ENCODE measurements around the gene KRT4.

The KRT4 gene

GRCh38 chr12:52791271-52792184 is 22.4 kb downstream of the KRT4 start:
- DNase-seq, result no peak

DNA sequence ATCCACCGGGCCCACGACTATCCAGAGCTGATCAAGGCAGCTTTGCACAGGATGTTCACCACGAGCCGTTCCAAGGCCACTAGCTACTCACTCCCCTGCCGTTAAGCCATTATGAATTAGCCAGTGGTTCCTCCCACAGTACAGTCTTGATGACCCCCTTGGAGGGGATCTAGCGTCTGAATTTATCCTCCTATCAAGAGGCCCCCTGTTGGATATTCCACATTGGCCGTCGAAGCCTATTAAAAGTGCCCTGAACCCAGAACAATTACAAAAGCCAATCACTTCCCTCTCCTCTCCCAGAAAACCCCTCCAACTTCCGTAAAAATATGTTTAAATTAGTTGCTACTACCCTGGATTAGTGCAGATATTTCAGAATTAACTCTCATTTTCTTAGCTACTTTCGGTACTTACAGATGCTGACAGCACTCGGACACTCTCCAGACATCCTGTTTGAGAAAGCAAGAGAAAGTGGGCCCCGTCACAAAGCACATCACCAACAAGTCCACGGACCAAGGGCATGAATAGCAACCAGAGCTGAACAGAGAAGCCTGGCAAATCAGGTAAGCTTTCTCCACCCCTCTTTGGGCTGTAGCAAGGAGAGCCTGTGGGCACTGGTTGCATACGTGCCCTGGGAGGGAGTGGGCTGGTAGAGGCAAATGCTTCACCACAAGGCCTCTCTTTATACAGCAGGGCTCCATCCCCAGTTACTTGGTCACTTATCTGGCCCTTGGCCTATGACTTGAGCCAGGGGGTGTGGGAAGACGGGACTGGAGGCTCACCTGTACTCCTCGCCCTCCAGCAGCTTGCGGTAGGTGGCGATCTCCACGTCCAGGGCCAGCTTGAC is 23.3 kb downstream of the KRT4 start:
- DNase-seq, result no peak

- no peak for DNase-seq
These were observed 24.1 kb downstream of the KRT4 start for GRCh38 chr12:52789637-52790426.

DNA sequence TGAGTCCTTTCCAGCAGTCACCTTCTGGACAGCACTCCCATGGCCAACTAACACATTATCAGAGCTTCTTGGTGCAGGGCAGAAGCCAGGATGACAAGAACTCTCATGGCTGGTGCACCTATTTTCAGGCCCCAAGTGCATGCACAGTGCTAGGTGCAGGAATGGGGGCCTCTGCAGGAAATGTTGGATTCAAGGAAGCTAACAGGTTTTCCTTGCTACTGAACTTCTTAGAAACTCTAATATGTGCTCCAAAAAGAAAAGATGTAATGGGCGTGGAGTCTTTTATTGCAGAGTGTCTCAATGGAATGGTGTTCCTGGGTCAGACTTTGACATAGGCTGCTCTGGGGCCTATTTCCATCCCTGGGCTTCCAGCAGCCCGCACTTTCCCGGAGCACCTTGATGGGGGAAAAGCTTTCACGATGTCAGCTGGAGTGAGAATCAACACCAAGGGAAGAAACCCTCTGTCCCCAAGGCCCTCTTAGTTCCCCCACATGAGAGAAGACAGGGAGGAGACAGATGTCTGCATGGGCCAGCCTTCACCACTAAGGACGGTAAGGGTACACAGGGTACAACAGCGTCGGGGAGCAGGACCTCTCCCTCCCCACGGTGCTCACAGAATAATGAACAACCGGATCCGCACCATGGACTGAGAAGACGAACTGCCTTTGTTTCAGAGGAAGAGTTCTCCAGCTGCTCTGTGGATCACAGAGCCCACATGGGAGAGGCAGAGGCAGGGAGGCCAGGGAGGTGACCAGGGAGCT is 24.9 kb downstream of the KRT4 start:
- no peak for DNase-seq

DNA sequence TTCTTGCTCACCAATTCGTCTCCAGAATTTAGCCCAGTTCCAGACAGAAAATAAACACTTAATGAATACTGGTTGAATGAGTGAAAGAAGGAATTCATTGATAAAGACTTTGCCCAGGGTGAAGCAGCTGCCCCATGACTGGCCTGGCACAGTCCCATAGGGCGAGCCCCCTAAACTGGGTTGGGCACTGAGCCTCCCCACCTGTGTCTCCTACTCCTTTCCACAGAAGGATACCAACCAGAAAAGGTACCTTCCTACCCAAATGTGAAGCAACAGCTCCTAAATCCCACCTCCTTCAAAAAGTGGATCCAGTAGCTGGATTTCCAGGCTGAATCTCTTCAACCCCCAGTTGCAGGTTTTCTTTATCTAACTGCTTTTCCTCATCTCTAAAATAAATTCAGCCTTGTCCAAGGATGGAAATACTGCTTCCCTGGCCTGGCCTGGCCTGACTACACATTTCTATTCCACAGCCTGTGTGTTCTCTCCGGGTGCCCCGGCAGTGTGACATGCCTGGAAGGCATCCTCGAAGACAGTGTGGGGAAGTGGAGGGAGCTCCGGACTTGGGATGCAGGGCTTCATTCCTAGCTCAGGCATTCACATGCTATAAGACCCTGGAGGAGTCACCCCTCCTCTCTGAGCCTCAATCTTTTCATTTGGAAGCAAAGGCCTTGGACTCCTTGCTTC is 25.6 kb downstream of the KRT4 start:
- no peak for DNase-seq

DNA sequence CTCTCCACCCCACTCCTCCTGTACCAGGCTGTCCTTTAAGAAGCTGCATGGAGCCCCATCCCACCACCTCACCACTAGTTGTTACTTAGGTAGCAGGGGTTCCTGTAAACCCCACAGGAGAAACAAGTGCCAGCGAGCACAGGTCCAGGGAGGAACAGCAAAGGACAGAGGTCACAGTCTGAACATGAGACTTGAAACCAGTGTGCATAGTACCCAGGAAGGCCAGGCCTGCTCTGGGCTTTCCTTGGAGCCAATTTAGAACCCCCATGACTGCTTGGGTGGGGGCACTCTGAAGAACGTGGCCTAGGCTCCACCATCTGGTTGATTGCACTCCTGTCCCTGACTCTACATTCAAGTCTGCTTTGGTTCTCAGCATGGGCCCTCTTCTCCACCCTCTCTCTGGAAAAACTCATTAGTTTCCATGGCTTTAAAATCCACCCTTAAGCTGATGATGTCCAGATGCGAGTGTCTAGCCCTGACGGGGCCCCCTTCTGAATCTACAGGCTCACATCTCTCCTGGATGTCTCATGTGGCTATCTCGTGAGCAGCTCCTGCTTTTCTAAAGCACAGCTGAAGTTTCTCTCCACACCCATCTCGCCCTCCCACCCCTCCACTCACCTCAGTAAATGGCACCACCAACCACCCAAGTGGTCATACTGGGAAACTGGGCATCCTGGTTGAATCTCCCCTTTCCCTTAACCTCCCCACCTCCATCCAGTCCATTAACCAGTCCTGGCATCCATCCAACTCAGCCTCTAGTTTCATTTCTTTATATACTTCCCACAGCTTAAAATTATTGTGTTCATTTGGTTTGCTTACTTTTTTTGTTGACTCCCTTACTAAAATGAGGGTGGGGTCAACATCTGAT is 26.4 kb downstream of the KRT4 start:
- DNase-seq, result no peak

DNA sequence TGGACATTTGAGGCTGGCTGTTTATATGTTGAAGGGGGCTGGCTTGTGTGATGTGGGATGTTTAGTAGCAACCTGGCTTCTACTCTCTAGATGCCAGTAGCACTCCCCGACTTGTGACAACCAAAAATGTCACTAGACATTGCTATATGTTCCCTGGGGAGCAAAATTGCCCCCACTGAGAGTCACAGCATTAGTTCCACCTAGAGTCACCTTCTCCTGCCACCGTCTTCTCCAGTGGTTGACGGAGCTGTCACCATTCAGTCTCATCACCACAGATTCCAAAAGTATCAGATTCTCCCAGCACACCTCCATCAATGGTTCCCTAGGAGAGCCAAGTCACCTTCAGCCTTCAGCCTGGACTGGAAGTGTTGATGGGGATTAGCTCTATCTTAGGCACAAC is 29.0 kb downstream of the KRT4 start:
- DNase-seq, result no peak

DNA sequence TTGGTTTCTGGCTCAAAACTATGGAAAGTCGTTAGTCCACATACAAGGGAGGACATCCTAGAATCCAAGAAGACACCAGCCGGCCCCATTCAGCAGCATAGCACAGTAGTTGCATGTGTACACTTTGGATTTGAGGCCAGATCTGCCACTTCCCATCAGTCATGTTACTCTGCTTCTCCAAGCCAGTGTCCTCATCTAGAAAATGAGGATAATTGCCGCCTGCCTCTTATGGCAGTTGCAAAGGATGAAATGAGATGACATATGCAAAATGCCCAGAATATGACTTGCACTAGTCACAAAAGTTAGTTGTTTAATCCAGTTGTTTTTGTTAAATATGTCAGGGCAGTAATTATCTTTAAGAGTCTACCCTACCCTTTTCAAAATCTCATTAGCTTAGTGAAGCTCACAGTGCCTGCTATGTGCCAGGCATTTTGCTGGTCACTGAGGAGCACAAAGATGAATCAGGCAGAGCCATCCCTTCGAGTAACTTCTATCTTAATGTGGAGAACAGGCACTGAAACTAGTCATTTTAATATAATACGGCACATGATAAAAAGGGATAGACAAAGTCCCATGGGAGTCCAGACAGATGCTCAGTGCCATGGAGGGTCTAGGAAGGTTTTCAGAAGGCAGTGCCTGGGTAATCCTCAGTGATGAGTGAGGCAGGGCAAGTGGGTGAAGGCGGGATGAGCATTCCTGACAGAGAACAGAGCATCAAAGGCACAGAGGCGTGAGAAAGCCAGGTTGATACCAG is 30.2 kb downstream of the KRT4 start:
- DNase-seq, result no peak

GRCh38 chr12:52782502-52782901 is 31.4 kb downstream of the KRT4 start:
- DNase-seq, result no peak

- no peak for DNase-seq
These were observed 32.4 kb downstream of the KRT4 start for GRCh38 chr12:52781399-52782082.

DNA sequence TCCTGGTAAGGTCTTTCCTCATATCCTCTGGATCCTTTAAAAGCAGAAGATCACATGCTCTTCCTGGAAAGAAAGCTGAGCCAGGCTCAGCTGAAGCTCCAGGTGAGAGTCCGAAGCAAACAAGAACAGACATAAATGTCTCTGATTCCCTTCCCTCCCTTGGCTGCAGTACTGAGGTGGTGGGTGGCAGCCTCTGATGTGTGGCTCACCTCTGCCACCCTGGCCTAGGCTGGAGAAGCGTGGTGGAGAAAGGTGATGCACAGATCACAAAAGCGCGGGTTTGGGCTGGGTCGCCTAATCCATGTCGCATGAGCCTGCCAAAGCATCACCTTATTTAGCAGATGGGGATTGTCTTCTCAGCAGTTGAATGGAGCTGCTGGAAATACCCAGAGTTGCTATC is 34.0 kb downstream of the KRT4 start:
- DNase-seq, result no peak

DNA sequence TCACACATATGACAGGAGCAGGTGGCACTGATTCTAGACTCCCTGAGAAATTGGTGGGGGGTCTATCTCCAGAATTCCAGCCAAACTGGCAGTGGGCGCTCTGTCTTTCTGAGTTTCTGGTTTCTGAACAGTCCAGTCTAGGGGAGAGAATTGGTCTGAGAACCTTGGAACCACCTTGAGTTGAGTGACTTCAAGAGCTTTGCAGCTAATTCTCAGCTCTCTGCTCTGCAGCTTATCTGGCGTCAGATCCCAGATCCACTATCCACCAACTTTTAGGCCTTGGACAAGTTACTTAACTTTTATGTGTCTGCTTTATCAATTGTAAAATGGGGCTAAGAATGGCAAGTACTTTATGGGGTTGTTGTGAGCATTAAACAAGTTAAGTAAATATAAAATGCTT is 35.1 kb downstream of the KRT4 start:
- no peak for DNase-seq

DNA sequence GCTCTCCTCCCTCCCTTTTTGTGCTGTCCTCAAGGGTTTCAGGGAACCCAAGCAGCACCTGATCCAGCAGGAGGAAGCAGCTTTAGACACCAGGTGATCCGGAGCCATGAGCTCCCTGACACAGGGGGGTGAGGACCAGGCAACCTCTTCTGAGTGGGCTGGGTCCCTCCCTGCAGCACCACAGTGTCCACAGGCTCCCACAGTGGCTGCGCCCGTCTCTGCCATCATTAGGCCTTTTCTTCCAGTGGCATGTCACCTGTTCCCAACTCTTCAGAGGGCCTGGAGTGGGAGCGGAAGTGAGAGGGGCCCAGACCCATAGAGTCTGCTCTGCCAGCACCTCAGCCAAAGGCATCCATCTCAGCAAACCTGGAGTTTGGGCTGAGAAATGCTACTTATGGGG is 36.4 kb downstream of the KRT4 start:
- no peak for DNase-seq

DNA sequence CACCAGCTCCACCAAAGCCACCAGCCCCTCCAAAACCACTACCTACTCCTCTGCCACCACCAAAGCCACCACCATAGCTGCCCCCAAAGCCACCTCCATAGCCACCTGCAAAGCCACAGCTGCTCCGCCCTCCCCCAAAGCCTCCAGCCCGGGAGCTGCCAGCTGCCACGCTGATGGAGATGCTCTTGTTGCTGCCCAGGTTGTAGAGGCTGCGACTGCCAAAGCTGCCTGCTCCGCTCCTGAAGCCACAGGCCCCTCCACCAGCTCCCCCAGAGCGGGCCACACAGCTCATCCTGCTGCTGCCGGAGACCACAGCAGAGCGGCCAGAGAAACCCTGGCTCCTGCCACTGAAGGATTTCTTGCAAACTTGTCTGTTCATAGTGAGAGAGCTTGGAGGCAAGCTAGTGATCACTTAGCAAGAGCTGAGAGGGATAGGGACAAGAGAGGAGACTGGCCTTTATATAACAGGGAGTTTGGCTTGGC is 37.0 kb downstream of the KRT4 start, which contains the start of gene KRT76:
KRT76 (minus strand) TSS at position 433 of the 483 bp plus-strand sequence; CDS start at position 379, 54 bp downstream.
- no peak for DNase-seq

DNA sequence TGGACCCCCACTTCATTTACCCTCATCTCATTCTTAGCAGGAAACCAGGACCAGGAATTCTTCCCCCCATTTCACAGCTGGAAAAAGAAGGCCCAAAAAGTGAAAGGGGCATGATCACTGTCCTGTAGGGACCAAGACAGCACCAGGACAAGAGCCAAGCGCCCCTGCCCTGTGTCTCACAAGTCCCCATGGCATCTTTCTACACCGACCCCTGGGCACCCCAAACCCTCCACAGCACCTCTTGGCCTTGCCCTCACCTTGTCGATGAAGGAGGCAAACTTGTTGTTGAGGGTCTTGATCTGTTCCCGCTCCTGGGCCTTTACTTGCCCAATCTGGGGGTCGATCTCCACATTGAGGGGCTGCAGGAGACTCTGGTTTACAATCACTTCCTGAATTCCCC is 37.5 kb downstream of the KRT4 start:
- no peak for DNase-seq

DNA sequence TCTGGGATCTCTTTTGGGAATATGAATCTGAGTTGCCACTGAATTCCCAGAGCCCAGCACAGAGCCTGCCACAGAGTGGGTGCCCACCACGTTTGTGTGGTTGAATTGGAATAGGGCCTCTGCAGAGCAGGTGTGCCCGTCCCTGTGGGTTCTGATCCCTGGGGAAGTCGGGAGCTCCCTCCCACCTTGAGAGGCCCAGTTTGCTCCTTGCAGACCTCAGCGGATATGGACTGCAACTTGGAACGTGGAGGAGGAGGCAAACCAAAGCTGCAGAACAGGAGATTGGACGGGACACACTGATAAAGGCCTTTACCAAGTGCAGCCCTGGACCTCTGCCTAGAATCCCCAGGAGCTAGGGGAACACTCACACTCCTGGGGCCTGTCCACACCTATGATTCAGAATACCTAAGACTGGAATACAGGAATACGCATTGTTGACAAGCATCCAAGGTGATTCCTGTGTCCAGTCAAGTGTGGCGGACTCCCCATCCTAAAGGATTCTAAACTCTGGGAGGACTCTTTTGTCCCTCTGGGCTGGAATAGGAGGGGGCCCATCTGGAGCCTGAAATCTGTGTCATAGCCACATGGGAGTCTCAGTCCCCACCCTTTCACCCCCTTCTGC is 39.2 kb downstream of the KRT4 start:
- DNase-seq, result no peak

- DNase-seq, result no peak
These were observed 41.1 kb downstream of the KRT4 start for GRCh38 chr12:52772772-52773171.

GRCh38 chr12:52772188-52772587 is 41.7 kb downstream of the KRT4 start:
- DNase-seq, result no peak

- DNase-seq, result no peak
These were observed 42.4 kb downstream of the KRT4 start for GRCh38 chr12:52771505-52771904.
